Right lobe of liver (tissue), 6 donors: ENCODE data around the gene ISLR2. TPM values are rescaled to one million over a fixed set of nuclear protein-coding genes. Genes with fewer than 3 reads are reported as not detected.

Experiments
- ATAC-seq, 4 donors: fragments of 200-7000 bp; cut with Tn5 transposase; one replicate each; pipeline ENCODE4 v1.9.1; 2020; ENCODE audit warnings: mild to moderate bottlenecking in 4 of 4, moderate library complexity in 4 of 4
- DNase-seq, 3 donors: peaks; one replicate each; pipeline ENCODE4 v3.0.0-alpha.2; 2020
- H3K27ac ChIP-seq, 3 donors: fragments of 200-600 bp; one replicate each; pipeline ENCODE4 v1.8.0; 2022
- H3K27me3 ChIP-seq, 2 donors: fragments of 200-600 bp; one replicate each; pipeline ENCODE4 v1.8.0; 2022
- H3K36me3 ChIP-seq, 4 donors: fragments of 200-600 bp; sonication (generic) in 1 of 4; one replicate each; pipeline versions ENCODE4 v1.5.1 to v1.8.0; 2017 to 2022; ENCODE audit warnings: control low read depth in 1 of 4
- H3K4me1 ChIP-seq, 4 donors: fragments of 200-600 bp; sonication (generic) in 1 of 4; one replicate each; pipeline versions ENCODE4 v1.5.1 to v1.8.0; 2017 to 2022; ENCODE audit warnings: control low read depth in 1 of 4
- H3K4me3 ChIP-seq, 3 donors: fragments of 200-600 bp; one replicate each; pipeline ENCODE4 v1.8.0; 2022
- H3K9me3 ChIP-seq, 4 donors: fragments of 200-600 bp; sonication (generic) in 1 of 4; one replicate each; pipeline versions ENCODE4 v1.5.1 to v1.8.0; 2017 to 2022; ENCODE audit warnings: control low read depth in 1 of 4
- POLR2A ChIP-seq: fragments of 450-650 bp; IDR thresholded peaks from one replicate; pipeline ENCODE4 v1.6.1; 2017; ENCODE audit warnings: antibody characterized with exemption, mild to moderate bottlenecking
- WGBS: methylation state at CpG from one replicate; pipeline ENCODE4 v1.1.6; 2018; ENCODE audit warnings: low coverage, low lambda C conversion rate; ENCODE audit not compliant: insufficient coverage; ENCODE audit errors: missing lambda C conversion rate; 5-methylcytosine and 5-hydroxymethylcytosine counted together
- intact Hi-C, 2 donors: fragments of 100-400 bp; cut with DNase I; formaldehyde crosslinking; loops; one replicate each; pipeline versions ENCODE4 v1.11.2 to v1.14.1; 2022
- total RNA-seq, 6 experiments: library from RNA; depleted of rRNA in 2 of 6; stranded (reverse); fragments of >200 nt in 2 of 6; fragmentation: NEBNext Ultra II Directional in 3 of 6; extraction: Animal tissue kit (Norgen Biotek cat#: 25700) in 3 of 6; gene quantifications; one replicate each; pipeline versions ENCODE4 v1.1.0 to v1.2.4, GENCODE V29; 2016 to 2023
- TF ChIP-seq, protein P1 (sequence below), 4 donors: fragments of 200-600 bp in 3 of 4; fragments of 450-650 bp in 1 of 4; IDR thresholded peaks; one replicate each; pipeline versions ENCODE4 v1.5.1 to v1.8.0; 2016 to 2022; ENCODE audit warnings: antibody characterized with exemption in 4 of 4, mild to moderate bottlenecking in 2 of 4
- donor health status: DM: no; HTN: yes; CAD: no.
- donor health status: DM: no; HTN: no; CAD: no.
- donor health status: DM: no; HTN: no; CAD: no.
- donor health status: DM: no; HTN: yes; CAD: no.
- donor health status: DM: no; HTN: yes; CAD: no.

The ISLR2 gene
- total RNA-seq, 6 experiments from 2014 or later = 0.04 TPM; not detected in 5

DNA sequence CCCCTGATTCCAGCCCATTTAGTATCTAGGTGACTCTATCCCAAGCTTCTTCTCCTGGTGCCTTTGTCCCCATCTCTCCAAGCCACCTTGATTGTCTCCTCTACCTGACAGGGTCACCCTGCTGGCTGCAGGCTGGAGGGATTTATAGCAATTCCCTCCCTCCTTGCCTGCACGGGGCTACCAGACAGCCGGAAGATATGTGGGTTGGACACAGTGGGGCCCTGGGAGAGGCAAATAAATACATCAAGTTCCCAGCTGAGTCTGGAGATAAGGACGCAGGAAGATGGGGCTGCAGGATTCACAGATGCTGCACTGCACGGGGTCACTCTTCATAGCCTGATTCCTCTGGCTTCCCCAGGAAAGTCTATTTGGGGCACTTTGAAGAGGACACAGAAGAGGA is 9.3 kb upstream of the ISLR2 start:
- Histone ChIP-seq H3K4me1 (no peaks in the 10 kb centered on the region), H3K27ac (no peak overlapping the region), H3K27me3 (no peaks in the 10 kb centered on the region), H3K9me3 (no peaks in the 10 kb centered on the region), H3K4me3 (no peak overlapping the region), H3K36me3 (no peaks in the 10 kb centered on the region)
- no peak for ATAC-seq
- no peak for TF ChIP-seq POLR2A
- TF ChIP-seq, protein P1, sequence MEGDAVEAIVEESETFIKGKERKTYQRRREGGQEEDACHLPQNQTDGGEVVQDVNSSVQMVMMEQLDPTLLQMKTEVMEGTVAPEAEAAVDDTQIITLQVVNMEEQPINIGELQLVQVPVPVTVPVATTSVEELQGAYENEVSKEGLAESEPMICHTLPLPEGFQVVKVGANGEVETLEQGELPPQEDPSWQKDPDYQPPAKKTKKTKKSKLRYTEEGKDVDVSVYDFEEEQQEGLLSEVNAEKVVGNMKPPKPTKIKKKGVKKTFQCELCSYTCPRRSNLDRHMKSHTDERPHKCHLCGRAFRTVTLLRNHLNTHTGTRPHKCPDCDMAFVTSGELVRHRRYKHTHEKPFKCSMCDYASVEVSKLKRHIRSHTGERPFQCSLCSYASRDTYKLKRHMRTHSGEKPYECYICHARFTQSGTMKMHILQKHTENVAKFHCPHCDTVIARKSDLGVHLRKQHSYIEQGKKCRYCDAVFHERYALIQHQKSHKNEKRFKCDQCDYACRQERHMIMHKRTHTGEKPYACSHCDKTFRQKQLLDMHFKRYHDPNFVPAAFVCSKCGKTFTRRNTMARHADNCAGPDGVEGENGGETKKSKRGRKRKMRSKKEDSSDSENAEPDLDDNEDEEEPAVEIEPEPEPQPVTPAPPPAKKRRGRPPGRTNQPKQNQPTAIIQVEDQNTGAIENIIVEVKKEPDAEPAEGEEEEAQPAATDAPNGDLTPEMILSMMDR (IDR thresholded peaks at IDR 0.05) = no peak
- intact Hi-C loops = no loop called here
- DNase-seq = no peak
- WGBS = 30% methylated on average over 4 of the region's 4 CpGs

DNA sequence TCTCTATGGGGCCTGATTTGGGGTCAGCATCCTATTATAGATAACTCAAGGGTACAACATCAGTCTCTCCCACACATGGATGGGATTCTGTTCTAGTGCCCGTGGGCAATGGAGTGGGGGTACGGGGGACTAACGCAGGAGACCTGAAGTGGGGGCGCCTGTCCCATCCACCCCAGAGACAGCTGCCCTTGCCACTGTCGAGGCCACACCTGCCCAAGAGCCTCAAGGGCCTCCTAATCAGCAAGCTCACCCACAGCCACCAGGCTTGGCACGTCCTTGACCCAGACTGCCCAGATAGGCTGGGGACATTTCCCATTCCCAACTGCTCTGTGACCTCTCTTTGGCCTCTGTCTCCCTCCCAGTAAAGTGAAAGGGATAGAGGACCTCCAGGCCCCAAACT is 8.5 kb upstream of the ISLR2 start:
- WGBS = no CpG with 5 or more reads among the region's 6 CpGs
- intact Hi-C loops = no loop called here

DNA sequence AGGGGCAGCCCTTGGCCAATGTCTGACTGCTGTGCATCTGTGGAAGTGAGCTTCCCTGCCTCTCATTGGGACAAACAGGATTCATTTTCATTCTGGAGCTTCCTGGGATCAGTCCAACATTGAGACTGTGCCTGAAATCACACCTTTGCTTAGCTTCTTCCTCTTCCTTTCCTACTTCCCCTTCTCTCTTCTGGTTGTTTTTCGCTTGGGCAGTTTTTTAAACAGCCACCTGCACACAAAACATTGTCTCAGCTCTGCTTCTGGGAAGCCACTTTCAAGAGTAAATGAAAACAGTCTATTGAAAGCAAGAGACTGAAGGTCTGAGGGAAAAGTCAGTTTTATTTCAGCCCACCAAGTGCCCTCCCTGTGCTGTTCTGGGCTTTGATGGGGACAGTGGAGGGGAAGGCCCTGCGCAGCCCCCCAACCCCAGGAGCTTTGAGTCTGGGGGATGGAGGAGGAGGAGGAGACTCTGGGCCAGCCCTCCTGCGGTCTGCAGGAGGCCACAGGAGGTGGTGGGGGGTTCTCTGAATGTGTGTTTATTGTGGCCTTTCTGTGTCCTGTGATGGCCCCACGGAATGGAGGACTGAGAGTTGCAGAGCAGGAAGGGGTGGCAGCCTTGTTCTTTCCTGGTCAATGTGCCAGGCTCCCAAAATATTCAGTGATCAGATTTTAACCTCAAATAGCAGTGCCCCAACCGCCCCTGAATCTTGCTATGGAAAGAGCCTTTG is 7.8 kb upstream of the ISLR2 start:
- ATAC-seq = no peak
- H3K27me3 ChIP-seq = no peaks in the 10 kb centered on the region
- H3K4me3 ChIP-seq = no peak overlapping the region
- intact Hi-C loops = no loop called here
- WGBS = 70% methylated on average over 5 of the region's 5 CpGs
- no peak for TF ChIP-seq POLR2A
- TF ChIP-seq, protein P1 (IDR thresholded peaks at IDR 0.05) = no peak
- no peak overlapping the region for H3K27ac ChIP-seq
- H3K4me1 ChIP-seq = peaks cover 0 to 5% (median 0%) of the 10 kb centered on the region in 4 donors
- no peak for DNase-seq
- H3K9me3 ChIP-seq = no peaks in the 10 kb centered on the region
- H3K36me3 ChIP-seq = no peaks in the 10 kb centered on the region

More for the DNA sequence above, 8.5 kb upstream of the ISLR2 start:
- H3K36me3 ChIP-seq = no peaks in the 10 kb centered on the region
- ATAC-seq = no peak
- no peaks in the 10 kb centered on the region for H3K4me1 ChIP-seq
- no peaks in the 10 kb centered on the region for H3K9me3 ChIP-seq
- H3K27ac ChIP-seq = no peak overlapping the region
- TF ChIP-seq, protein P1 (IDR thresholded peaks at IDR 0.05) = no peak
- no peak for TF ChIP-seq POLR2A
- H3K4me3 ChIP-seq = no peak overlapping the region
- no peaks in the 10 kb centered on the region for H3K27me3 ChIP-seq
- no peak for DNase-seq

DNA sequence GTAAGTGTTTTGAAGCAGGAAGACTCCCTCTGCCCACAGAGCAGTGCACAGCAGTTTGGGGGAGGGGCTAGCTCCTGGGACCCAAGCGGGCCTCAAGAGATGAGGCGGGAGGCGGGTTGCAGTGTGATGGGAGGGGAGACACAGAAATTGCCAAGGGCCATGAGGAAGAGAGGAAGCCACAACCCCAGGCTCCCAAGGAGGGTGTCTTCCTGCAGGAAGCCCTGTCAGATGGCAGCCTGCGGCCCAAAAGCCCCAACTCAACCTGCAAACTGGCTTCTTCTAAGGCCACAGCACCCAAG is 7.3 kb upstream of the ISLR2 start:
- Histone ChIP-seq H3K27me3 (peaks cover 0 to 3% of the 10 kb centered on the region in 2 donors), H3K36me3 (no peaks in the 10 kb centered on the region), H3K4me1 (peaks cover 0 to 10% (median under 1%) of the 10 kb centered on the region in 4 donors), H3K9me3 (no peaks in the 10 kb centered on the region), H3K27ac (no peak overlapping the region), H3K4me3 (no peak overlapping the region)
- TF ChIP-seq, protein P1 (IDR thresholded peaks at IDR 0.05) = no peak
- TF ChIP-seq POLR2A = no peak
- intact Hi-C loops = no loop called here
- DNase-seq (no peak), ATAC-seq (no peak)
- 60% methylated on average over 2 of the region's 4 CpGs for WGBS
